A549 (cell line): ENCODE measurements around the gene NFE2L3. TPM values are rescaled to one million over a fixed set of nuclear protein-coding genes. Genes with fewer than 3 reads are reported as not detected.

Experiments
- ATAC-seq, 2 experiments: fragments of 200-7000 bp in 1 of 2; fragments of >200 bp in 1 of 2; cut with Nextera tagmentation in 1 of 2; cut with Tn5 transposase in 1 of 2; 3 replicates each; pipeline versions ENCODE4 v1.8.0 to v1.9.1; 2018 to 2020; ENCODE audit warnings: mild to moderate bottlenecking in 1 of 2, moderate library complexity in 1 of 2
- CTCF ChIA-PET: fragments of 300-600 bp; sonication (Branson Sonifier 250); formaldehyde crosslinking; extraction: SDS; loops from one replicate; lab custom pipeline; 2021; ENCODE audit warnings: antibody characterized with exemption, inconsistent platforms; lab: Yijun Ruan, JAX
- POLR2A ChIA-PET: fragments of 350-600 bp; formaldehyde crosslinking; extraction: SDS; loops from one replicate; lab custom pipeline; 2021; ENCODE audit warnings: antibody characterized with exemption, inconsistent platforms; lab: Yijun Ruan, JAX
- DNase-seq, 2 experiments: peaks; one replicate each; pipeline versions ENCODE4 v3.0.0 to v3.0.0-alpha.2; 2011 to 2016; ENCODE audit warnings: low read depth in 1 of 2, low spot score in 1 of 2
- FAIRE-seq: peaks from 2 replicates; lab custom pipeline; 2011; peaks lifted over from hg19 to GRCh38; lab: Jason Lieb, UNC
- H3K27ac ChIP-seq, 2 experiments: fragments of >200 bp; sonication (Bioruptor Twin); formaldehyde crosslinking; 3 replicates each; pipeline ENCODE4 v1.5.1; 2016 to 2017
- H3K4me1 ChIP-seq: fragments of >200 bp; sonication (Bioruptor Twin); formaldehyde crosslinking; 3 replicates; pipeline ENCODE4 v1.6.1; 2016
- H3K4me2 ChIP-seq: fragments of >200 bp; sonication (Bioruptor Twin); formaldehyde crosslinking; 3 replicates; pipeline ENCODE4 v1.6.1; 2016
- H3K4me3 ChIP-seq: fragments of >200 bp; sonication (Bioruptor Twin); formaldehyde crosslinking; 3 replicates; pipeline ENCODE4 v1.5.1; 2016
- H3K9me3 ChIP-seq: fragments of >200 bp; sonication (Bioruptor Twin); formaldehyde crosslinking; 3 replicates; pipeline ENCODE4 v1.6.1; 2016
- ATOH8 ChIP-seq: fragments of 250-450 bp; sonication (Bioruptor Pico); IDR thresholded peaks from 2 replicates; pipeline ENCODE4 v1.5.0; 2020; ENCODE audit warnings: low read depth, mild to moderate bottlenecking, moderate library complexity
- BHLHE40 ChIP-seq: IDR thresholded peaks from 2 replicates; pipeline ENCODE4 v1.6.1; 2012; ENCODE audit warnings: low read depth, low read length, inconsistent platforms
- CEBPB ChIP-seq, 2 experiments: fragments of >200 bp in 1 of 2; sonication (Bioruptor Twin) in 1 of 2; formaldehyde crosslinking in 1 of 2; IDR thresholded peaks; 2 replicates each; pipeline ENCODE4 v1.6.1; 2012 to 2016
- ELK1 ChIP-seq: fragments of 150-350 bp; IDR thresholded peaks from 2 replicates; pipeline ENCODE4 v1.6.1; 2014; ENCODE audit warnings: low read depth, mild to moderate bottlenecking, low read length
- GATA3 ChIP-seq: IDR thresholded peaks from 2 replicates; pipeline ENCODE4 v1.6.1; 2012; ENCODE audit warnings: borderline replicate concordance
- HOXB5 ChIP-seq: fragments of 250-450 bp; sonication (Bioruptor Pico); IDR thresholded peaks from 2 replicates; pipeline ENCODE4 v1.5.0; 2020; ENCODE audit warnings: mild to moderate bottlenecking, moderate library complexity
- MAZ ChIP-seq: fragments of 150-350 bp; IDR thresholded peaks from 2 replicates; pipeline ENCODE4 v1.6.1; 2014; ENCODE audit warnings: antibody characterized with exemption, low read depth, low read length, borderline replicate concordance
- WGBS: methylation state at CpG from one replicate; pipeline ENCODE4 v1.1.6; 2017; ENCODE audit errors: missing lambda C conversion rate; 5-methylcytosine and 5-hydroxymethylcytosine counted together
- polyA plus RNA-seq, 4 experiments: library from polyadenylated mRNA; depleted of rRNA in 3 of 4; stranded (reverse); fragments of >200 nt; fragmentation: RNase III in 1 of 4; extraction: RNeasy Plus Mini Kit Qiagen cat#74134 plus additional on column Dnase treatment in 1 of 4; gene quantifications; 2 replicates in 3 of 4; 3 replicates in 1 of 4; pipeline ENCODE4 v1.2.3, GENCODE V29; 2011 to 2017

NFE2L3 gene
- polyA plus RNA-seq, 2 of the 4 experiments (the other 2 are of a cell fraction) = 4.9 to 11.4 TPM

- Histone ChIP-seq H3K4me1 (no peaks in the 10 kb centered on the region), H3K27ac (no peak overlapping the region), H3K4me2 (no peak overlapping the region), H3K4me3 (no peak overlapping the region), H3K9me3 (no peaks in the 10 kb centered on the region)
- ChIA-PET CTCF (no interaction called here), POLR2A (no interaction called here)
- TF ChIP-seq HOXB5 (CRISPR knock-in tag) (no peak), BHLHE40 (no peak), GATA3 (no peak), ELK1 (no peak), ATOH8 (no peak), CEBPB (IDR thresholded peaks at IDR 0.05) (no peak), MAZ (no peak)
- ATAC-seq (no peak), FAIRE-seq (no peak), DNase-seq (no peak)
- WGBS = 57% methylated on average over 5 of the region's 5 CpGs
Measured at GRCh38 chr7:26233902-26234511, 82.0 kb downstream of the NFE2L3 start.

Other genes with a start within 250 kb of the NFE2L3 start
- 595 and 1,070 TPM in 2 replicates for gene HNRNPA2B1, start 48.5 kb downstream of the NFE2L3 start, polyA plus RNA-seq (2011; rRNA removed)
- 2,246 to 2,255 TPM (median 2,251 TPM) in 3 replicates for gene HNRNPA2B1, start 48.5 kb downstream of the NFE2L3 start, polyA plus RNA-seq (2017; fragmentation: RNase III; extraction: RNeasy Plus Mini Kit Qiagen cat#74134 plus additional on column Dnase treatment)
- gene CBX3, start 49.5 kb downstream of the NFE2L3 start, polyA plus RNA-seq (2011; rRNA removed) = 177 and 275 TPM in 2 replicates
- gene CBX3, start 49.5 kb downstream of the NFE2L3 start, polyA plus RNA-seq (2017; fragmentation: RNase III; extraction: RNeasy Plus Mini Kit Qiagen cat#74134 plus additional on column Dnase treatment) = 286 to 298 TPM (median 288 TPM) in 3 replicates
- 10.1 and 12.6 TPM in 2 replicates for gene SNX10, start 139.7 kb downstream of the NFE2L3 start, polyA plus RNA-seq (2011; rRNA removed)
- 4.5 to 5.5 TPM (median 5.1 TPM) in 3 replicates for gene SNX10, start 139.7 kb downstream of the NFE2L3 start, polyA plus RNA-seq (2017; fragmentation: RNase III; extraction: RNeasy Plus Mini Kit Qiagen cat#74134 plus additional on column Dnase treatment)